ENCODE results near the gene PRRT1.

DNA sequence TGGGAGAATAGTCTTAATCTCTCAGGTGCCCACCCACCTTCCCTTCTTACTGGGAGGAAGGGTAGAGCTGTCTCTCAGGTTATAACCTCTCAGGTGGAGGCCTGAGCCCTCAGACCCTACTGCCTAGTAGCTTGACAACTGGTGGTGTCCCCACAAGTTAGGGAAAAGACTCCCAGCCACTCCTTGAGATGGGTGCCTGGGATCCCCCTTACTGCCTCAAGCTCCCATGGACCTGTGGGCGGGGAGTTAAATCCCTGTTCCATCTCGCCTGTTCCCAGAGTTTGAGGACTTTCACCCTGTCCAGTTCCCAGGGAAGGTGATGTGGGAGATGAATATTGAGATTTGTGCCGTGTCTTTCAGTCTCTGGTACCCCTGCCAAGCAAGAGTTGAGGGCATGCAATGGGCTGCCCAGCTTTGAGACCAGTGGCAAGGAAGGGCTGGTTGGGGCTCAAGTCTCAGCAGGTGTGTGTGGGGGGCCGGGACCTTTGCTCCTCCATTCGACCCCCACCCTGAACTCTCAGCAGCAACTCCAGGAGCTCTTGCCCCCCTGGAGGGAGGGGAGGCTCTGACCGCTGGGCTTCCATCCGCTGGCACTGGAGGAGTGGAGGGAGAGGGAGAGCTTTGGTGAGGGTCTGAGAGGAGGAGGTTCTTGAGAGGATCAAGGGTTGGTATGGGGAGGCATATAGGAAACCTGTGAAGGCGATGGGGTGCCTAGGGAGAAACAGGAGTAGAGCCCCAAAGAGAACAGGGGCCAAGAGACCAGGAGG lies 39.4 kb upstream of the PRRT1 start:
- TF ChIP-seq, protein P1, sequence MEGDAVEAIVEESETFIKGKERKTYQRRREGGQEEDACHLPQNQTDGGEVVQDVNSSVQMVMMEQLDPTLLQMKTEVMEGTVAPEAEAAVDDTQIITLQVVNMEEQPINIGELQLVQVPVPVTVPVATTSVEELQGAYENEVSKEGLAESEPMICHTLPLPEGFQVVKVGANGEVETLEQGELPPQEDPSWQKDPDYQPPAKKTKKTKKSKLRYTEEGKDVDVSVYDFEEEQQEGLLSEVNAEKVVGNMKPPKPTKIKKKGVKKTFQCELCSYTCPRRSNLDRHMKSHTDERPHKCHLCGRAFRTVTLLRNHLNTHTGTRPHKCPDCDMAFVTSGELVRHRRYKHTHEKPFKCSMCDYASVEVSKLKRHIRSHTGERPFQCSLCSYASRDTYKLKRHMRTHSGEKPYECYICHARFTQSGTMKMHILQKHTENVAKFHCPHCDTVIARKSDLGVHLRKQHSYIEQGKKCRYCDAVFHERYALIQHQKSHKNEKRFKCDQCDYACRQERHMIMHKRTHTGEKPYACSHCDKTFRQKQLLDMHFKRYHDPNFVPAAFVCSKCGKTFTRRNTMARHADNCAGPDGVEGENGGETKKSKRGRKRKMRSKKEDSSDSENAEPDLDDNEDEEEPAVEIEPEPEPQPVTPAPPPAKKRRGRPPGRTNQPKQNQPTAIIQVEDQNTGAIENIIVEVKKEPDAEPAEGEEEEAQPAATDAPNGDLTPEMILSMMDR (IDR thresholded peaks at IDR 0.05), result no peak
- no peak for TF ChIP-seq POLR2A (IDR thresholded peaks at IDR 0.05)
